WTC11 (cell line): ENCODE measurements around the gene VANGL1. TPM values are rescaled to one million over a fixed set of nuclear protein-coding genes. Genes with fewer than 3 reads are reported as not detected.

Source experiments
- ATAC-seq: fragments of 200-7000 bp; cut with Tn5 transposase; 2 replicates; pipeline ENCODE4 v1.10.0; 2021; ENCODE audit warnings: mild to moderate bottlenecking, moderate library complexity
- CTCF ChIA-PET: fragments of 300-600 bp; sonication (Branson Sonifier 250); formaldehyde crosslinking; loops from one replicate; lab custom pipeline; 2021; ENCODE audit warnings: antibody characterized with exemption; lab: Charles Lee
- POLR2A ChIA-PET: fragments of 350-600 bp; sonication (Branson Sonifier 250); formaldehyde crosslinking; loops from one replicate; lab custom pipeline; 2021; ENCODE audit warnings: antibody characterized with exemption; lab: Charles Lee
- DNase-seq: peaks from one replicate; pipeline ENCODE4 v3.0.0; 2021; ENCODE audit warnings: low spot score
- H3K27ac Mint-ChIP-seq: 2 replicates; pipeline ENCODE4 v1.8.0; 2021; ENCODE audit warnings: mixed read lengths
- H3K27me3 Mint-ChIP-seq: 2 replicates; pipeline ENCODE4 v1.8.0; 2021; ENCODE audit warnings: low read depth, mild to moderate bottlenecking, moderate library complexity, mixed read lengths
- H3K36me3 Mint-ChIP-seq: 2 replicates; pipeline ENCODE4 v1.8.0; 2021; ENCODE audit warnings: mixed read lengths
- H3K4me1 Mint-ChIP-seq: 2 replicates; pipeline ENCODE4 v1.8.0; 2022; ENCODE audit warnings: mixed read lengths
- H3K4me3 Mint-ChIP-seq: 2 replicates; pipeline ENCODE4 v1.8.0; 2021; ENCODE audit warnings: mild to moderate bottlenecking, moderate library complexity, mixed read lengths
- H3K9me3 Mint-ChIP-seq: 2 replicates; pipeline ENCODE4 v1.8.0; 2021; ENCODE audit warnings: mixed read lengths
- ATF3 ChIP-seq: sonication (generic); formaldehyde crosslinking; conservative IDR thresholded peaks from 2 replicates; pipeline ENCODE4 v1.8.1; 2022; ENCODE audit warnings: mild to moderate bottlenecking, missing genetic modification reagents
- ELF4 ChIP-seq: sonication (generic); formaldehyde crosslinking; IDR thresholded peaks from 2 replicates; pipeline ENCODE4 v1.8.1; 2022; ENCODE audit warnings: low read depth, mild to moderate bottlenecking, moderate library complexity, missing genetic modification reagents
- HMGA2 ChIP-seq: fragments of 250-450 bp; sonication (Bioruptor Pico); IDR thresholded peaks from 2 replicates; pipeline ENCODE4 v1.4.0; 2021; ENCODE audit warnings: mild to moderate bottlenecking, moderate library complexity
- KAT7 ChIP-seq: sonication (generic); formaldehyde crosslinking; IDR thresholded peaks from 2 replicates; pipeline ENCODE4 v1.8.1; 2023; ENCODE audit warnings: missing genetic modification reagents, mild to moderate bottlenecking, borderline replicate concordance
- MXD4 ChIP-seq: fragments of 250-450 bp; sonication (Bioruptor Pico); IDR thresholded peaks from 2 replicates; pipeline ENCODE4 v1.8.0; 2021; ENCODE audit warnings: mild to moderate bottlenecking, moderate library complexity, borderline replicate concordance
- MYBL2 ChIP-seq: sonication (generic); formaldehyde crosslinking; IDR thresholded peaks from 2 replicates; pipeline ENCODE4 v1.8.1; 2023; ENCODE audit warnings: mild to moderate bottlenecking, moderate library complexity, missing genetic modification reagents
- PRDM15 ChIP-seq: sonication (generic); formaldehyde crosslinking; IDR thresholded peaks from 2 replicates; pipeline ENCODE4 v1.8.0; 2022; ENCODE audit warnings: missing genetic modification reagents
- SMAD4 ChIP-seq: sonication (generic); formaldehyde crosslinking; IDR thresholded peaks from 2 replicates; pipeline ENCODE4 v1.8.0; 2022; ENCODE audit warnings: mild to moderate bottlenecking, missing genetic modification reagents
- TEAD4 ChIP-seq: sonication (generic); formaldehyde crosslinking; IDR thresholded peaks from 2 replicates; pipeline ENCODE4 v1.8.0; 2022; ENCODE audit warnings: mild to moderate bottlenecking, missing genetic modification reagents
- USF1 ChIP-seq: sonication (generic); formaldehyde crosslinking; IDR thresholded peaks from 2 replicates; pipeline ENCODE4 v1.8.0; 2022; ENCODE audit warnings: mild to moderate bottlenecking, missing genetic modification reagents
- ZNF232 ChIP-seq: sonication (generic); formaldehyde crosslinking; IDR thresholded peaks from 2 replicates; pipeline ENCODE4 v1.8.0; 2022; ENCODE audit warnings: mild to moderate bottlenecking, missing genetic modification reagents
- ZNF532 ChIP-seq: fragments of 250-450 bp; sonication (Bioruptor Pico); IDR thresholded peaks from 2 replicates; pipeline ENCODE4 v1.9.0; 2021; ENCODE audit warnings: mild to moderate bottlenecking, borderline replicate concordance
- total RNA-seq: library from RNA; stranded (reverse); gene quantifications from 3 replicates; pipeline ENCODE4 v1.2.3, GENCODE V29; 2021

Gene VANGL1
- total RNA-seq, 1 experiment from 2014 or later = 15.8 TPM

GRCh38 chr1:115666702-115667101 is 24.9 kb downstream of the VANGL1 start (continued):
- TF ChIP-seq PRDM15 (CRISPR knock-in tag) (no peak), SMAD4 (CRISPR knock-in tag) (no peak), ELF4 (CRISPR knock-in tag) (no peak), KAT7 (CRISPR knock-in tag) (no peak), HMGA2 (no peak), TEAD4 (CRISPR knock-in tag) (no peak), ZNF532 (no peak)

- ATAC-seq (no peak), DNase-seq (no peak)
- H3K27ac Mint-ChIP-seq = no peak overlapping the region
Measured at GRCh38 chr1:115668579-115668978, 26.8 kb downstream of the VANGL1 start.

More at GRCh38 chr1:115668579-115668978, 26.8 kb downstream of the VANGL1 start:
- H3K4me3 Mint-ChIP-seq = no peak overlapping the region
- peaks cover 6% of the 10 kb centered on the region; the same call in 1 of the 2 replicates for H3K9me3 Mint-ChIP-seq
- ChIA-PET POLR2A (no interaction called here), CTCF (interaction anchor here (1.0 to 1.6 kb wide), 2 partner anchors 38 to 103 kb away, joined by 3 to 7 read pairs; no protein-coding TSS in a partner anchor)
- no peak for TF ChIP-seq ATF3 (CRISPR knock-in tag)
- no peak for TF ChIP-seq MYBL2 (CRISPR knock-in tag)
- no peak for TF ChIP-seq ZNF232 (CRISPR knock-in tag)
- no peak for TF ChIP-seq MXD4 (CRISPR knock-in tag)
- no peak for TF ChIP-seq USF1
- TF ChIP-seq ZNF532 = no peak
- H3K27me3 Mint-ChIP-seq = no peaks in the 10 kb centered on the region
- H3K36me3 Mint-ChIP-seq = peaks cover 41% of the 10 kb centered on the region
- 0 out of 2 replicates have a peak, but pooled peaks cover 4% of the 10 kb centered on the region for H3K4me1 Mint-ChIP-seq
